Measurements from ENCODE around the gene ADRA2A.

DNA sequence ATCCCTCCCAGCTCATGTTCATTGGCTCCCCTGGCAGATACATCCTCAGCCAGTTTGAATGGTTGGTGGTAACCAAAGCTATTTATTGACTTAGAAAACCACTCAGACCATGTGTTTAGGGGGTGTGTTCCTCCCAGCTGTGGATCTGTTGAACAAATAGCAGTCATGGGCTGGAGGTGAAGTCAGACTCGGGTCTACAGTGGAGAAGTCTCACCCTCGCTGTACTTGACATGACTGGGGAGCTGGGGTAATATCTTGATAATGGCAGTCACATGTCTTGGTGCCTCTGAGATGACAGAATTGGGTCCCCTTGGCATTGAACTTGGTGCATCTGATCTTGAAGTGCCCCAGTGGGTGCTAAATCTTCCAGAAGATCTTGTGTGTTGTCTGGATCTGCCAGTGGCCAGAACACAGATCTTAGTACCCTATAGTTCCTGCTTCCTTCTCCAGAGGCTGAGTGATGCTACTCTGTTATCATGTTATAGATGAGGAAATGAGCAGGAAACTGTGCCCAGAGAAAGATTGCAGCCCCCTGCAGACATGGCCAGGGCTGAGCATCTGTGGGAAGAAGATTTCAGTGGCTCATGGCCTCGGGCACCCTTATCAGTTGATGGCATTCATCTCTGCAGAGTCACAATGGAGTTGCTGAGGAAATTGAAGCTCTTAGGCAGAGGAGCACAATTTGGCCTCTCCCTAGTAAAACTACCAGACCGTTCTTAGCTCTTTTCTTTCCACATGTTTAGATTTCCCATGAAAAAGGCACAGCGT, 50.4 kb downstream of the ADRA2A start:
- TF ChIP-seq, protein P1, sequence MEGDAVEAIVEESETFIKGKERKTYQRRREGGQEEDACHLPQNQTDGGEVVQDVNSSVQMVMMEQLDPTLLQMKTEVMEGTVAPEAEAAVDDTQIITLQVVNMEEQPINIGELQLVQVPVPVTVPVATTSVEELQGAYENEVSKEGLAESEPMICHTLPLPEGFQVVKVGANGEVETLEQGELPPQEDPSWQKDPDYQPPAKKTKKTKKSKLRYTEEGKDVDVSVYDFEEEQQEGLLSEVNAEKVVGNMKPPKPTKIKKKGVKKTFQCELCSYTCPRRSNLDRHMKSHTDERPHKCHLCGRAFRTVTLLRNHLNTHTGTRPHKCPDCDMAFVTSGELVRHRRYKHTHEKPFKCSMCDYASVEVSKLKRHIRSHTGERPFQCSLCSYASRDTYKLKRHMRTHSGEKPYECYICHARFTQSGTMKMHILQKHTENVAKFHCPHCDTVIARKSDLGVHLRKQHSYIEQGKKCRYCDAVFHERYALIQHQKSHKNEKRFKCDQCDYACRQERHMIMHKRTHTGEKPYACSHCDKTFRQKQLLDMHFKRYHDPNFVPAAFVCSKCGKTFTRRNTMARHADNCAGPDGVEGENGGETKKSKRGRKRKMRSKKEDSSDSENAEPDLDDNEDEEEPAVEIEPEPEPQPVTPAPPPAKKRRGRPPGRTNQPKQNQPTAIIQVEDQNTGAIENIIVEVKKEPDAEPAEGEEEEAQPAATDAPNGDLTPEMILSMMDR (IDR thresholded peaks at IDR 0.05), result no peak
- no peak for TF ChIP-seq POLR2A (IDR thresholded peaks at IDR 0.05)
